ENCODE data around the gene PLPP3.

The PLPP3 gene

GRCh38 chr1:56517404-56518130 is 61.8 kb downstream of the PLPP3 start:
- FAIRE-seq, result no peak

GRCh38 chr1:56516539-56517252 is 62.7 kb downstream of the PLPP3 start:
- FAIRE-seq, result no peak

DNA sequence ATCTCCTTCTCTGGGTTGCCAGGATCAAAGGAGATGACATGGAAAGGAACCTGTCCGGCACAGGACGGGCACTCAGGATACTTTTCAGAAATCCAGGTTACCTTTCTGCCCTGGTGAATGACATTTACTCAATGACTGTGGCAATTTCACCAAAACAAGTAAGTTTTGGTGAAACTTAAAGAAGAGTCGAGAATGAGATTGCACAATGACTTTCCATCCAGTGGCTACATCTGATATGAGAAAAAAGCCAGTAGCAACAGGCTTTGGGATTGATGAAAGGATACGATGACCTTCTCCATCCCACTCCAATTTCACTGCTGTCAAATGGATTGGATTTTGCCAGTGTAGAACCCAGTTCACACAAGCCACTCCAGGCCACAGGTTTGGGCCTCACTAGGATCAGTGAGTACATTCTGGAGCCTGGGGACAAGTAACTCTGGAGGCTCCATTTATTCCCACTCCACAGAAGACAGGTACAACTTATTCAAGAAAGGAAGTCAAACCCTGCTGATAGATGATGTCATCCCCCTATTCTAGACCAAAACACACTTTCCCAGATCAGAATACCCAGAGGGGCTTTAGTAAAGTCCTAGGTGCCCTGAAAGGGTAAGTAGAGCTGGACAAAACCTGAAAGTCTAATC is 63.3 kb downstream of the PLPP3 start:
- no peak for FAIRE-seq

DNA sequence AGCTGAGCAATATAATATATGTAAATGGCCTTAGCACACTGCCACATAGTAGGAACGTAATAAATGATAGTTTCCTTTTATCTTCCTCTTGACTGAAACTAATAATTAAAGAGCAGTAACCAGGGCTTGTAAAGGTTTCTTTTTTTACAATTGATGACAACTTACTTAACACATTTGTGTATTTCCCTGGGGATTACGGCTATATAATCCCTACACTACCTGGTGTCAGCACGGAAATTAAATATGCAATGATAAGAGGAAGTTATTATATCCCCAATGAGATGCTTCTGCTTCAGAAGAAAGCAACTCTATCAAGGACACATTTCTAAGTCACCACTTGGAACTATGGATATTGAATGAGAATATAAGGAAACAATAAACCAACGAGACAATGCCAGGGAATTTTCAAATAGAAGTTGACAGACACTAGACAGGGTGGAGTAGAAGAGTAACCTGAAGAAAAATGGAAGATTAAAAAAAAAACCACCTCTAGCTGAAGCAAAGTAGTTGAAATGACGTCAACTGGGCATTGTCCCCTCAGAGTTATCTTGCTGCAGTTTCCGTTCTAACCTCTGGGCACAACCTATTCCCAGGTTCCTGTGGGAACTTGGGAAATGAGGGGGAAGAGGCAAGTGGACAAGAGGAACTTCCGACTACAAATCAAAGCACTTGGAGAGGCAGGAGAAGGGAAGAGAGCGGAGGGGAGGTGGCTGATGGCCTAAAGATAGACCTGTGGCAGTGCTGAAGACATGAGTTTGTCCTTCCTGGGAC is 66.5 kb downstream of the PLPP3 start:
- FAIRE-seq, result no peak

- no peak for FAIRE-seq
Observed at GRCh38 chr1:56511766-56512165, 67.6 kb downstream of the PLPP3 start.

GRCh38 chr1:56511364-56511763 is 68.0 kb downstream of the PLPP3 start:
- FAIRE-seq, result no peak

GRCh38 chr1:56510642-56511021 is 68.7 kb downstream of the PLPP3 start:
- no peak for FAIRE-seq

DNA sequence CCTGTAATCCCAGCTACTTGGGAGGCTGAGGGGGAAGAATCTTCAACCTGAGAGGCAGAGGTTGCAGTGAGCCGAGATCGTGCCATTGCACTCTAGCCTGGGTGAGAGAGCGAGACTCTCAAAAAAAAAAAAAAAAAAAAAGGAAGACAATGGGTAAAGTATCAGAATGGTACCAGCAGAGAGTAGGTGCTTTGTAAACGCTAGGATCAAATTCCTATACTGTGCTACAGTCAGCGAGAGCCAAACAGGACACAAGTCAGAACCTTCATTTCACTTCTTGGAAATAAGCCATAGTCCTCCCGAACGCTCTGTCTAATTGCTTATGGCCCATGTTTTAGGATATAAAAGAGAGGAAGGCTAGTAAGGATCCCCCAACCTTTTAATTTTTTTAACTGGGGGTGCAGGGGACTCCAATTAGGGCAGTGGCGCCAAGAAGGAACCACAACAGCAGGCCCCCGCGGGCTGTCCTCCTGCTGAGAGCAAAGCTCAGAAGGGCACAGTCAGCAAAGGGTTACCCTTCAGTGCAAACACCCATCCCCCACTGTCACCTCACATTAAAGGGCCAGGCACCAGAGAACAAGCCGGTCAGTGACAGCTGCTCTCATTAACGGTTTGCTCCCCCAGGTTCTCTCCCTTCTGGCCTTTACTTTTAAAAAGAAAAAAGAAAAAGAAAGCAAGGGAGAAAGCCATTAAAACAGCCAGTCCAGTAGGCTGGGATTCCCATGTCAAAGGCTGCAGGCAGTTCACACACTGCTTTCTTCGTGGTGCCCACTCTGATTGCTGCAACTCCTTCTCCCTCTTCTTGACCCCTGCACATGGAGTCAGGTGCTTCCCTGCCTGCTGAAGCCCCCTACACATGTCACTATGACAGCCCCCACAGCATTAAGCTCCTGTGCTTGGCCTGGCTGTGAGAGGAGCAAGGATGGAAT is 69.4 kb downstream of the PLPP3 start:
- no peak for FAIRE-seq

DNA sequence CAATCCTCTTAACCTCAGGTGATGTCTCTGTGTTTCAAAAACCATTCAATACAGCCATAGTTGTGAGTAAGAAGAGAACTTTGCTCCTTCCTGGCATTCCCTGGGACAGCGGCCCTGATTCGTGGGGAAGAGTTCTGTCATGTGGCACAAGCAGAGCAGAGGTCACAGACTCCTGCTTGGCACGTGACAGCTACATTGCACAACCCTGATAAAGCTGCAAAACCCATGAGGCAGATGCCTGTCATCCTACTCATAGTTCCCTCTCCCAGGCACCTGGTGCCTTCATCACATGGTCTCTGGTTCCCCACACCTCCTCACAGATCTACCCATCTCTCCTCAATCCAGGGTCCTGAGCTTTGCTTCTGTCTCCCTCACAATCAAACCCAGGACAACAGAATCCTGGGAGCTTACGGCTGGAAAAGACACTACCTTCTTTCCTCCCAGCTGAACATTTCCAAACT is 70.8 kb downstream of the PLPP3 start:
- no peak for FAIRE-seq

- no peak for FAIRE-seq
Observed at GRCh38 chr1:56507925-56508522, 71.3 kb downstream of the PLPP3 start.

DNA sequence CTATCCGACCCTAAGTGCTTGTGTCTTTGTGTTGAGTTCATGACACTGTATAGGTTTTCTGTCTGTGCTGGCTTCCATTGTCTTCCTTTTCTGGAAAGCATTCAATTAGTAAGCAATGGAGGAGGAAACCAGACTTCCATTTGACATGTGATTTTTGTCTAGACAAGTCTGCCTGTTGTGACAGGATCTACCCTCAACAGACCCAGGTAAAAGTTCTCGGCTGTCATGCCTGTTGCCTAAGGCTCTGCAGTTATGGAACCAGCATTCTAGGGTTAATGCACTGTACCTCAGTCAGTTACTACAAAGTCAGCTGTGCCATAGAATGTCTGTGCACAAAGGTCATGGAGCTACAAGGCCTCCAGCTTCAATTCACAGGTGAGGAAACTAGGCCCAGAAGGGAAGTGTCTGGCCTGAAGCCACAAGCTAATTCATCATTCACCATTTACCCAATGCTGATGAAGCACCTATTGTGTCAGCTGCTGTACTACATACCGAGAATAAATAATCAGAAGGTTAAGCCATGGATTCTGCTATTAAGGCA is 72.3 kb downstream of the PLPP3 start:
- no peak for FAIRE-seq

DNA sequence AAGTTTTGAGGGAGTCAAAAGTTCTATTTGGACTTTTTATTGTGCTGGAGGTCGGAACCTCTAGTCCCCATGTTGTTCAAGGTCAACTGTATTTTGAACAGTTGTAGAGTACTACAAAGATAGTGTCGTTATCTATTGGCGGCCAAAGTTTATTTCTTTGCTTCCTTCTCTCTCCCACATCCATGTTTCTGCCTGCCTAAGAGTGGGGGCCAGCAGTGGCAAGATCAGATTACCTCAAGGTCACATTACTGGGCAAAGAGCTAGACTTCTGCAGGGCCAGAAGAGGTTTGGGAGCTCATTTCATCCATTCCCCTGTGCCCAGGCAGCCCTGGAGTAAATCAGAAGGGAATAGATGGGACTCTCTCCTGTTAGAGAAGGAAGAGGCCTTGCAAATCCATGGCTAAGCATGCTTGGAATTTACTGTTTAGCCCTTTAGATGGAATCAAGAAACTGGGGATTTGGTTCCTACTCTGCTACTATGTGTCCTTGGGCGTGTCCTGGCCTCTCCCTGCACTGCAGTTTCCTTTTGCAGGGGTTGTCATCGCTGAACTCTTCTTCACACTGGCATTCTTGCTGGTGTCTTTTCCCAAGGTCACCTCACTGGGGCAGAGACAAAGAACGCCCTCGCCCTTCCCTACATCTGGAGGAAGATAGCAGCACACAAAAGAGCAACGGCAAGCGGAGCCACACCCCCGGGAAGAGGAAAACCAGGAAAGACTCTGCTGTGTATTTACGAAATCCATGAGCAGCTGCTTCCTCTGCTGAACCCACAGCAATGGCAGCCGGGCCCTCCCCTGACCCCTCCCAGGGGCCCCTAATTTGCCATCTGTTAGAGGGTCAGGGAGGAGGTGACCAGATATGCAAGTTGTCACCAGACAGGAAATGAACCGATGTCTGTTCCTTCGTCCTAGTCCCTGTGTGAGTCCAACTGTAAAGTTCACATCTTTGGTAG is 73.3 kb downstream of the PLPP3 start:
- no peak for FAIRE-seq

DNA sequence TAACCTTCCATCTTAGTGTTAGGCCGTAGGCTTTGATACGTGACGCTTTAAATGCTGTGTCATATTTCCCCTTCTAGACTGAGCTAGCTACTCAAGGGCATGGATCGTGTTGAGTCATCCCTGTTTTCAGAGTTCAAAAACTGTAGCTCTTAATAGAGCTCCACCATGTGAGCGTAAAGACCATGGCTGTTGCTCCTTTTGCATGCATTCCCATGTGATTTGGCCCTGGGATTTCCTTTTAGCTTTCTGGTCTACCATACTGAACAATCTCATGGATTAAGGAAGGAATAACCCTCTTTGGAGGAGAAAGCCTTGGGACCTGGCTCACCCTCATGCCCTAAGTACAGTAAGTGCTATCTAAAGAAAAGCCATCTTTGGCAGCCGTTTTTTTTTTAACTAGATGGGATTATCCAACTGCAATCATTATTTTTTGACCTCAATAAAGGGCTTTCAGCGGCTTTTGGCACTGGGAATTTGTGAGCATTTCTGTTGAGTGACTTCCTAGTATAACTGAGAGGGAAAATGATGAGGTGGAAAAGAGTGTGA is 76.6 kb downstream of the PLPP3 start:
- no peak for FAIRE-seq

- FAIRE-seq, result no peak
Observed at GRCh38 chr1:56501888-56502287, 77.5 kb downstream of the PLPP3 start.

DNA sequence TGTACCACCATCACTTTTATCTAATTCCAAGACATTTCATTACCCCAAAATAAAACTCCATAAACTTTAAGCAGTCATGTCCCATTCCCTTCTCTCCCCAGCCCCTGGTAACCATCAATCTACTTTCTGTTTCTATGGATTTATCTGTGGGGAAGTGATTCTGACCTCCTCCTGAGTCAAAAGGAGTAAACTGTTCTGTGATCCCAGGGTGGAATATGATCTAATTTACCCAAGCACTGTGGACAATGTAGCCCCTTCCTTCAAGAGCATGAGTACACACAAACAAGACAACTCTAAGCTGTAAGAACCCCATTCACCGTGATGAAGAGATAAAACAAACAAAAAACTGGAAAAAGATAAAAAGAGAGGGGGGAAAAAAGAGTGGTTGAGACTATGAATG is 77.9 kb downstream of the PLPP3 start:
- FAIRE-seq, result no peak

- FAIRE-seq, result no peak
Observed at GRCh38 chr1:56496821-56497772, 82.3 kb downstream of the PLPP3 start.

GRCh38 chr1:56496158-56496557 is 83.2 kb downstream of the PLPP3 start:
- FAIRE-seq, result no peak

DNA sequence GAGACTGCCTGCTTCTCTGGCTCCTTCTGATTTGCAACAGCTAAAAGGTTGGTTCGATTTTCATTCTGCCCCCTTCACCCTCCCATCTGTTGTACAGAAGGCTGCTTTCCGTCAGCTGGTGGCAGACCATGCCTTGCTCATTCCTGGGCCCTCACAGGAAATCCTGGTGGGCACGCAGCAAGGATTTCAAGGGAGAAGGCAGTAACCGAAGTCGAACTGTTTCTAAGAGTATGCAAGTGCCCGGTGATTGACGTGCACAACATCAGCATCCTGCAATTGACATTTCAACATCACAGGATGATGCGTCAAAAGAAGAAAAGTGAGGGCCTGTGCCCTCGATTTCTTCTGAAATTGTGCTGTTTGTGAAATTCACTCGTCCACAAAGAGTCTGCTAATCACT is 83.8 kb downstream of the PLPP3 start:
- FAIRE-seq, result no peak

DNA sequence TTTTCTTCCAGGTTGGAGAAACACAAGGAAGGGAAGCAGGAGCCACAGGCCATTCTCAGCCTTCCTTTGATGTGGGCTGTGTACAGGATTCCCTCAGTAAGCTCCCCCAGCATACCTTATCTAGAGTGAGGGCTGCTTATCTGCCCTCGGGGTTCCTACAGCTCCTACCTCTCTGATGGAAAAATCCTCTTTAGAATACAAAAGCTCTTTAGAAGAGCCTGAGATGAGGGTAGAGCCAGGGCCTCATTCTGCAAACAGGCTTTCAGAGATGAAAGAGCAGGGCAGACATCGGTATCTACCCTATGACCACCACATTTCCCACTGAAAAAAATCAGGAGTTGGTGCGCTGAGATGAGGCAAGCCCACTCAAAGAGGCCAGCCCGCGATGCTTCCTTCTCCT is 85.1 kb downstream of the PLPP3 start:
- no peak for FAIRE-seq

Data from colon (tissue), 2 donors.